ENCODE results near the gene CIZ1.
A peak's percentile ranks its signal among the peaks of the same experiment; 100 is the strongest.

Gene CIZ1

DNA sequence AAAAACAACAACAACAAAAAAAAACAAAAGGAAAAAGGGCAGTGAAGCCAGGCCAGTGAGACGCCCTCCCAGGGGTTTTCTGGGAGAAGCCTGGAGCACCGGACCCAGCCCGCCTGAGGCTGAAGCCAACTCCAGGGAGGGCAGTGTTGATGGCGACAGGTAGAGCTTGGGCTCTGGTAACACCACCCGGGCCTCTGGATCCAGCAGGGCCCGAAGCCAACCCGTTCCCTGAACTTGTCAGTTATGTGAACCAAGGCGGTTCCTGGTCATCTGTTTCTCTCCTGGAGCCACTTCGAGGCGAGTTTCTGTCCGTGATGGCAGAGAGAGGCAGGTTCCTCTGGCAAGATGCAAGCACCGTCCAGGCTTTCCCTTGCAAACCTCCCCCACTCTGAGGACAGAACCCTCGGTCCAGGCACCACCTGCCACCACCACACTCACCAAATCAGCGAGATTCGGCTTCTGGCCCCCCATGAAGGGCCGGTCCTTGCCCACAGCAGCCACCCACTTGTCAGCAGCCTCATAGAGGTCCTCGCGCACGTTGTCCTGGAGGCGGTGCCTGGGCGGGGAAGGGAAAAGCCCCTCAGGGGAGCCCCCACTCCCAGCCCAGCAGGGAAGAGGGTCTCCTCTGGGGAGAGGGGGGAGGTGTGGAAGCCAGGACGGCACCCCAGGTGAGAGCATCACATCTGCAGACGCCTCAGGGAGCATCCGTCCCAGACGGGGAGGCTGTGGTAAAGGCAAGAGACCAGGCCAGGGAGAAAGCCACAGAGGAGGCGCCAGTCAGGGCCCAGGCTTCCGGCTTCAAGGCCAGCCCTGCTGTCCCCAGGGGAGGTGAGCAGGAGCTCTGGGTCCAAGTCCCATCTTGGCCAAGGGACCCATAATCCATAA, 69.2 kb downstream of the CIZ1 start:
- no peak for DNase-seq

DNA sequence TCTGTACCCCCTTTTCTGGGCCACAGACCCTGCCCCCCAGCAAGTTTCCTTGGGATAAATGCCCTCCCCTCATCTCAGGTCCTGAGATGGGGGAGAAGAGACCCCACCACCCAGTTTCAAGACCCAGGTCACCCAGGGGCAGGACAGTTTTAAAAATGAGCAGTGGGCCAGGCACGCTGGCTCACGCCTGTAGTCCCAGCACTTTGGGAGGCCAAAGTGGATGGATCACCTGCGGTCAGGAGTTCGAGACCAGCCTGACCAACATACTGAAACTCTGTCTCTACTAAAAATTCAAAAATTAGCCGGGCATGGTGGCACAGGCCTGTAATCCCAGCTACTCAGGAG, 69.9 kb downstream of the CIZ1 start:
- no peak for DNase-seq

DNA sequence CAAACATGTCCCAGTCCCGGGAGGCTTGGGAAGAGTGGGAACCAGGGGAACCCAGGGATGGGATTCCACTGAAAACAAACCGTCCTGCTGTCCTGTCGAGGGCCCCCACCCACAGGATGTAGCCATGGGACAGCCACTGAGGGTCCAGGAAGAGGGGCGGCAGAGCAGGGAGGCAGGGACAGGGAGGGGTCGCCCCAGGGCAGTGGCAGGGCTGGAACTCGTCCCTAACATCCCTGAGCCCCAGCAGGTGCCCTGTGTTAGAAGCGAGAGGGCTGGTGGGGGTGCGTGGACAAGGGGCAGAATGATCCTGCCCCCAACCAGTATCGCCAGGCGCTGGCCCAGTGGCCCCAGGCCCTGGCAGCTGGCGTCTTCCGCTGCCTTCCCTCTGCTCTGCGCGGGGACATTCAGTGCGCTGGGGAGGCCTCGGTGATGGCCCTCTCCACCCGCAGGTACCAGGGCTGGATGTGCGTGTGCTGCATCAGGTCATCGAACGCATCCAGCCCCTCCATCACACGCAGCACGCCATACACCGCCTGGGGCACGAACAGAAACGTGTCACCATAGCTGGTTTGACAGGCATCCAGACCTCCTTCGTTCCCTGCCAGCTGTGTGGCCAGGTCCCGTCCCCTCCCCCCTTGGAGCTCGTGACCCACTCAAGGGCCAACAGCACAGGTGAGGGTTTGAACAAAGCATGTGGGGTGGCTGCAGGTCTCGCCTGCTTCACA, 70.5 kb downstream of the CIZ1 start:
- no peak for DNase-seq

DNA sequence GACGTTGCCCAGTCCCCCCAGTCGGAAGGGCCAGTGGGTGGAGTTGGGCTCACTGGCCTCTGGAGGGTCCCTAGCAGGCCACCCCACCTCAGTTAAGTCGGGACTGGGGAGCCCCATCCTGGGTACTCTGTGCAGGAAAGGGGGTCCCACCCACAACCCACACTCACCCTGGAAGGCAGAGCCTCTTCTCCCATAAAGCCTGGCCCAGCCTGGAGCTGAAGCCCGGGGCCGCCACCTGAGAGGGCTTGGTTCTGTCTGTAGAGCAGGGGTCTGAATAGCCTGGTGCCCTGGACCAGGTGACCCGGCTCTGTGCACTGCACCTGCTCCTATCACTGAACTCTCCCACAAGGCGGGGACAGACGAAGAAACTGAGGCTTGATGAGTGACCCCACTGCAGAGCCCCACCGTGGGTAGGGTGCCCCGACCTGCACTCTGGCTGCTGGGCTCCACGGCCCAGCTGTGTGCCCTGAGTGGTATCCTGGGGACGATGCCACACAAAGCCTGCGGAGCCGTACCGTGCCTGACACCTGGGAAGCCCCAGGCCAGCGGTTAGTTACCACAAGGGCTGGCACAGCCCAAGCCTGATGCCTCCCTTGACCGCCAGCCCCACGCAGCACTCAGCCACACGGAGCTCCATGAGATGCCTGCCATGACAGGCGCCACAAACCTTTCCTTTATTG, 71.2 kb downstream of the CIZ1 start:
- no peak for DNase-seq

DNA sequence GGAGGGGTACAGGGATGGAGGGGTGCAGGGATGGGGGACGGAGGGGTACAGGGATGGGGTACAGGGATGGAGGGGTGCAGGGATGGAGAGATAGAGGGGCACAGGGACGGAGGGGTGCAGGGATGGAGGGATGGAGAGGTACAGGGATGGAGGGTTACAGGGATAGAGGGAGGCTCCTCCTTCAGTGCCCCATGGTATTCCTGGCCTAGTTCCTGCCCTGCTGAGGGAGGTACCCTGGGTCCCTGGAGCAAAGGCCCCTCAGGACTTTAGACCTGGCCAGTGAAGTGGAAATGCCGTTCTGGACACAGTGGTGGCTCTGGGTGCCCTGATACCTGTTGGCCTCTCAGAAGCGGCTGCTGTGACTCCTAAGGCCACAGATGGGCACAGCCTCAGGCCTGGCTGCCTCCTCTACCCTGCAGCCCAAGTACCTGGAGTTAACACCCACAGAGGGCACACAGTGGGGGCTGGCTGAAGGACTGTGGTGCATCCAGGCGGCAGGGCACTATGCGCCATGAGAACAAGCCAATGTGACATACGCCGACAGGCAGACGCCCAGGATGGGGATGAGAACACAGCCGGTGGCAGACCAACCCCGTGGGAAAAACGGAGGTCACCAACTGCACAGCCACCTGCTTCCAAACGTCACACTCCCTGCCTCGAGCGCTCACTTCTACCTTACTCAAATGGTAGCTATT, 72.3 kb downstream of the CIZ1 start:
- no peak for DNase-seq

DNA sequence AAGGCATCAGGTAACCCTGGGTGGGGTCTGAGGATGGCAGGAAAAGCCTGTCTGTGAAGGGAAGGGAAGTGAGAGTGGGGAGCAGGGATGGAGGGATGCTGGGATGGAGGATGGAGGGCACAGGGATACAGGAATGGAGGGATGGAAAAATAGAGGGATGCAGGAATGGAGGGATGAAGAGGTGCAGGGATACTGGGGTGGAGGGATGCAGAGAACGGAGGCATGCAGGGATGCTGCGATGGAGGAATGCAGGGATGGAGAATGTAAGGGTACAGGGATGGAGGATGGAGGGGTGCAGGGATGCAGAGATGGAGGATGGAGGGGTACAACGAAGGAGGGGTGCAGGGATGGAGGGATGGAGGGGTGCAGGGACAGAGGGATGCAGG, 72.9 kb downstream of the CIZ1 start:
- DNase-seq = no peak

DNA sequence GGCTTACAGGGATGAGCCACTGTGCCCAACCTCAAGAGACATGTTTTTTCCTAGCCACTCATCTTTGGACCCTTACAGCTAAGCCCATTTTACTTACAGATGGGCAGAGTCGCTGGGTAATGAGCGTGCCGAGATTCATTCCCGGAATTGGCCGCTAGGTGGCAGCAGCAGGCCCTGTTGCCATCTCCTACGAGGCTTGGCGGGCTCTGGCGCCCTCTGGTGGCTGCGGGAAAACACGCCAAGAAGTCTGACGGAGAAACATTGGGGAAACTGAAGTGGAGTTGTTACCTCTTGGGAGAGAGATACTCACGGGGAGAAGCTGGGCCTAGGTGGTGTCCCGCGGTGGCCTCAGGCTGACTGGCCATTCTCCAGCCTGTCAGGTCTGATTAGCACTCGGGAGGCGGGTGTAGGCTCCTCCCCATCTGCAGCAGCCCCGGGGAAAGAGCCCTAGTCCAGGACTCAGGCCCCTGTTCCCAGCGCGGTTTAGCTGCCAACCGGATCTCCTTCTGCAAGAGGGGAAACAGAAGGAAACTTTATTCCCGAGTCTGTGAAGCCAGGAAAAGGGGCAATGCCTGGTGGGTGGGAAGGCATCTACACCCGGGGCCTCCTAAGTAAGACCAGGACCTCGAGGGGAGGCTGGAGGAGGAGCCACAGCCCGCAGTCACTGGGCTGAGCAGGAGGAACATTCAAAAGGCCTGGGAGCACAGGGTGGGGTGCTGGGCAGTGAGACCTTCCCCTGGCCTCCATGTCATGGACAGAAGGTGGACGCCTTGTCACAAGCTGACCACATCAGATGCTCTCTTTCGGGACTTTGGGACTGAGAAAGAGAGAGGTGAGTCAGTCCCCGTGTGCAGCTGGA, 73.5 kb downstream of the CIZ1 start:
- peak; percentile 62 to 68 for DNase-seq

DNA sequence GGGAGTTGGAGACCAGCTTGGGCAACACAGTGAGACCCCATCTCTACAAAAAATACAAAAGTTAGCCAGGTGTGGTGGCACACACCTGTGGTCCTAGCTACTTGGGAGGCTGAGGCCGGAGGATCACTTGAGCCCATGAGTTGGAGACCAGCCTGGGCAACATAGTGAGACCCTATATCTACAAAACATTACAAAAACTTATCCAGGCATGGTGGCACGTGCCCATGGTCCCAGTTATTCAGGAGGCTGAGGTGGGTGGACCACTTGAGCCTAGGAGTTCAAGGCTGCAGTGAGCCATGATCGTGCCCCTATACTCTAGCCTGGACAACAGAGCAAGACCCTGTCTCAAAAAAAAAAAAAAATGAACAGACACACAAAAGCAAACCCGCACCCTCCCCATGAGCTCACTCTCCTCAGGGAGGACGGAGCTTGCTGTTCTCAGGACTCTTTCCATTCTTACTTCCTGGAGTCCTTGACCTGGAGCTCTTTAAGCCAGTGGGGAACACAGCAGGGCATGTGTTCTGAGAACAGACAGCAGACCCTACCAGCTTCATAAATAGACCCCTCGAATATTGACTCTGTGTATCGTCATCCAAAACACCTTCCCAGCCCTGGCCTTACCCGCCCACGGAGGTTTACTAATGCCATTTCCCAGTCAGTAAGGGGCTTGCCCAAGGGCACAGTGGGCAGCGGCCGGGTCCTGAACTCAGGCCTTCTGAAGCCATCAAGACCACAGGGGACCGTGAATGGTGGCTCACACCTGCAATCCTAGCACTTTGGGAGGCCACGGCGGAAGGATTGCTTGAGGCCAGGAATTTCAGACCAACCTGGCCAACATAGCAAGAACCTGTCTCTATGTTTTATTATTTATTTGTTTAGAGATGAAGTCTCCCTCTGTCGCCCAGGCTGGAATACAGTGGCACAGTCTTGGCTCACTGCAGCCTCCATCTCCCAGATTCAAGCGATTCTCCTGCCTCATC, 75.0 kb downstream of the CIZ1 start:
- DNase-seq = no peak
